Upper lobe of left lung (tissue), 4 donors: ENCODE measurements around the gene DLG2.

Experiments used
- CTCF ChIP-seq, 6 experiments: fragments of 450-650 bp in 4 of 6; fragments of 200-600 bp in 2 of 6; sonication (generic) in 2 of 6; IDR thresholded peaks; one replicate each; pipeline ENCODE4 v1.5.1; 2016 to 2019; ENCODE audit warnings: antibody characterized with exemption in 6 of 6
- POLR2A ChIP-seq, 4 donors: fragments of 450-650 bp; IDR thresholded peaks; one replicate each; pipeline ENCODE4 v1.5.1; 2016 to 2017; ENCODE audit warnings: antibody characterized with exemption in 4 of 4, mild to moderate bottlenecking in 2 of 4

DNA sequence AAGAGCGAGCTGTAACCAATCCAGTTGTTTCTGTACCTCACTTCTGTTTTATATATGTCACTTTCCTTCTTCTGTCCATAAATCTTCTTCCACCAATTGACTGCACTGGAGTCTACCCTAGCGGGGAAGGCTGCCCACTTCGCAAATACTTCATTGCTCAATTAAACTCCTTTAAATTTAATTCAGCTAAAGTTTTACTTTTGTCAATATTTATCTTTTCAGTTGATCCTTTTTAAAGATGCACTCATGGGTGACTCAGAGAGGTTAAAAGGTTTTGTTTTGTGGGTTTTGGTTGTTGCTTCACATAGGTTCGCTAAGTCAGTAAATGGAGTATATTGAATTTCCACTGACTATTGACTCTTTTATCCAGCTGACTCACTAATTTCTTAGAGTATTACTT, 597.2 kb downstream of the DLG2 start:
- no peak for TF ChIP-seq CTCF (IDR thresholded peaks at IDR 0.05)
- no peak for TF ChIP-seq POLR2A (IDR thresholded peaks at IDR 0.05)
